Activated T-cell treated with anti-CD3 and anti-CD28 coated beads for 24 hours (primary cell): ENCODE results near the gene SEC62.
"Not testable (repeated sequence)": the region's sequence is repeated elsewhere in the genome, so short reads cannot be mapped to it uniquely, and the experiment has no call there.

Experiments used
- DNase-seq: peaks from one replicate; pipeline ENCODE4 v3.0.0-alpha.2; 2020; ENCODE audit warnings: low read depth

The SEC62 gene

DNA sequence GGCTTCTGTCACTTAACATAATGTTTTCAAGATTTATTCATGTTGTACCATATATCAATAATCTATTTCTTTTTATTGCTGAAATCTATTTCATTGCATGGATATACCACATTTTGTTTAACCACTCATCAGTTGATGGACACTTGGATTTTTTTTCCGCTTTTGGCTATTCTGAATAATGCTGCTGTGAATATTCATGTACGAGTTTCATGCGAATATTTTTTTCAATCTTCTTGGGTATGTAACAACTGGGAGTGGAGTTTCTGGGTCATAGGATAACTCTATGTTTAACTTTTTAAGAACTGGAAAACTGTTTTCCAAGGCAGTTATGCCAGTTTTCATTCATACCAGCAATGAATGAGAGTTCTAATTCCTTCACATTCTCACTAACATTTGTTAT is 49.5 kb downstream of the SEC62 start:
- no peak for DNase-seq

DNA sequence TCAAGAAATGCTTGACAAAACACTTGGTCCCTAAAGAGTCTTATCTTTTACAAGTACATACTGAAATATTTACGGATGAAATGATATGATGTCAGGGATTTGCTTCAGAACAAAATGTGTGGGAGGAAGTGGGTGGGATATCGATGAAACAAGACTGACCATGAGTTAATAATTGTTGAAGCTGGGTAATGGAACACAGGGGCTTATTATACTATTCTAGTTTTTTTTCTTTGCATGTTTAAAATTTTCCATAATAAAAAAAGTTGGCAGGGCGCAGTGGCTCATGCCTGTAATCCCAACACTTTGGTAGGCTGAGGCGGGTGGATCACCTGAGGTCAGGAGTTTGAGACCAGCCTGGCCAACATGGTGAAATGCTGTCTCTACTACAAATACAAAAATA is 52.7 kb downstream of the SEC62 start:
- DNase-seq, result not testable (repeated sequence)

DNA sequence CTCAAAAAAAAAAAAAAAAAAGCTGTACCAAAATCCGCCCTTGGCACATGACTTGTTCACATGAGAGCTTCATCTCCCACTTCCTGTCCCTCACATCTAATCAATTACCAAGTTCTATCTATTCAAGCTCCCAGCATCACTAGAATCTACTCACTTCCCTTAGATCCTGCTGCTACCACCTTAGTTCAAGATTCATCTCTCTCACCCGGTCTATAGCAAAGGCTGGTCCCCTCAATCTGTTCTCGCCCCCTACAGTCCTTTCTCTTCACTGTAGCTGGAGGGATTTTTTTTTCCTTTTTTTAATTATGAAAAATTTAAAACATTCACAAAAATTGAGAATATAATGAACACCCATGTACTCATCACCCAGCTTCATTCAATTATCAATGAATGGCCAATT is 54.5 kb downstream of the SEC62 start:
- DNase-seq, result no peak

DNA sequence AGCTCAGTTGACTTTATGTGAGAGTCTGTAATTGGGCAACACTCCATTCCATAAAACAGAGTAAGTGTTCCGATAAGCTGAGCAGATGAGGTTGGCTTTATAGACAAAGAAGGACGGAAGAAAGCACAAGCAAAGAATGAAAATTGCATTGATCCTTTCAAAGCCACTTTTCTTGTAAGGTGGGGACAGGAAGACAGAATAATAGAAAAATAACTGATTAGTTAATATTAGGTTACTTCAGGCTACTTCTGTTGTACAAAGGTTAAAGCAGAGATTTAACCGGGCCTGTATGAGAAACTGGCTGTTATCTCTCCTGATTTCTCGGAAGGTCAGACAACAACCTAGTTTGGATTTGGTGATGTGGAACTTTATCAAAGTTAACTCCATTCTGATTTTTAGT is 55.7 kb downstream of the SEC62 start:
- no peak for DNase-seq

DNA sequence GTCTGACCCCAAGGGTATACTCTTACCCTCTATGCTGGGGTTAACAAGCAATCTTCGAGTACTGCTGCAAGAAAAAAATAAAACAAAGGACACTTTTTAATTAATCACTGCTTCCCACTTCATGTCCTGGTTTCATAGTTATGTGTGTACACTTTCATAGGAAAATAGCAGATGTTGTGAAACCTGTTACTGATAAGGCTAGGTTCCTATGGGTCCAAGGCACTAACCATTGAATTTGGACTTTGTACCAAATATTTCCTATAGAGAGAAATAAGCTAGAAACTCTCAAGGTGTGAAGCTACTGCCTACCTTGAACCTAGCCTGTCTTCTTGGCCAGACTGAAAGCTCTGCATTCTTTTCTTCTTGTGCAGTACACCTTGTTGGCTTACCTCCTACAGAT is 56.6 kb downstream of the SEC62 start:
- DNase-seq, result no peak

DNA sequence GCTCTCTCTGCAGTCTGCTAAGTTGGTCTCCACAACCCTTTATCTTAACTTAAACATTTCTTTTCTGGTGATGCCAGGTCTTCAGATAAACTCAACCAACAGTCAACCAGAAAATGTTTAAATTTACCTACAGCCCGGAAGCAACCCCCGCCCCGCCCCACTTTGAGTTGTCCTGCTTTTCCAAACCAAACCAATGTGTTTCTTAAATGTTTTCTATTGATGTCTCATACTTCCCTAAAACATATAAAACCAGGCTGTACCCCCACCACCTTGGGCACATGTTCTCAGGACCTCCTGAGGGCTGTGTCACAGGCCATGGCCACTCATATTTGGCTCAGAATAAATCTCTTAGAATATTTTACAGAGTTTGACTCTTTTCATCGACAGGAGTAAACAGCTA is 58.0 kb downstream of the SEC62 start:
- no peak for DNase-seq

DNA sequence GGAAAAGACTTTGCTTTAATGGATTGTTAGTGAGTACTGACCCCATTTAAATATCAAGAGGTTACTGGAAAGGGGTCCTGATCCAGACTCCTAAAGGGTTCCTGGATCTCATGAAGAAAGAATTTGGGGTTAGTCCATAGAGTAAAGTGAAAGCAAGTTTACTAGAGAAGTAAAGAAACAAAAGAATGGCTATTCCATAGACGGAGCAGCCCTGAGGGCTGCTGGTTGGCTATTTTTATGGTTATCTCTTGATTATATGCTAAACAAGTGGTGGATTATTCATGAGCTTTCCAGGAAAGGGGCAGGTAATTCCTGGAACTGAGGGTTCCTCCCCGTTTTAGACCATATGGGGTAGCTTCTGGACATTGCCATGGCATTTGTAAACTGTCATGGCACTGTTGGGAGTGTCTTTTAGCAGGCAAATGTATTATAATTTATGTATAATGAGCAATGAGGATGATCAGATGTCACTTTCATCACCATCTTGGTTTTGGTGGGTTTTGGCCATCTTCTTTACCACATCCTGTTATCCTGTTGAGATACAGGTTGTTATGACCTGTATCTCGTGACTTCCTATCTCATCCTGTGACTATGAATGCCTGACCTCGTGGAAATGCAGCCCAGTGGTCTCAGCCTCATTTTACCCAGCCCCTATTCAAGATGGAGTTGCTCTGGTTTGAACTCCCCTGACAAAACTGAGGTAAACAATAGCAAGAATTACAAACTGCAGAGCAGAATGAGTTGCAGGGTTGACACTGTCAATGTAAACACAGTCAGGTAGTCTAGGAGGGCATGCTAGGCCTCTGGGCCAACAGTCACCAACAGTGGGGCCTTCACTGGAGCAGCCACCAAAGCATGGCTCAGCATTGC is 60.9 kb downstream of the SEC62 start:
- no peak for DNase-seq

DNA sequence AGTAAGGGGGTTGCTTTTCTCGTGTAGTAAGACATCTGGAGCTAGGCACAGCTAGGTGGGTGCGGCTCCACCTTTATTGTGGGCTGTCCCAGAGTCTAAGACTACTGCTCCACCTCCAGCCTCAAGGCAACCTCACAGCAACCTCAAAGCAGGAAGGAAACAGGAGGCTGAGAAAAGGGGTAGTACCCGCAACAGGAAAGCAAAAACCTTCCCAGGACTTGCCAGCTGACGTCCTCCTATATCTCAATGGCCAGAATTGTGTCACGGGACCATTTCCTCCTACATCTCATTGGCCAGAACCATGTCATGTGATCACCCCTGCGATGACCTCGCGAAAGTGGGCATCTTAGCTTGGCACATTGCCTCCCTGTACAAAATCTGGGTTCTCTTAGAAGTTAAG is 66.9 kb downstream of the SEC62 start:
- no peak for DNase-seq

DNA sequence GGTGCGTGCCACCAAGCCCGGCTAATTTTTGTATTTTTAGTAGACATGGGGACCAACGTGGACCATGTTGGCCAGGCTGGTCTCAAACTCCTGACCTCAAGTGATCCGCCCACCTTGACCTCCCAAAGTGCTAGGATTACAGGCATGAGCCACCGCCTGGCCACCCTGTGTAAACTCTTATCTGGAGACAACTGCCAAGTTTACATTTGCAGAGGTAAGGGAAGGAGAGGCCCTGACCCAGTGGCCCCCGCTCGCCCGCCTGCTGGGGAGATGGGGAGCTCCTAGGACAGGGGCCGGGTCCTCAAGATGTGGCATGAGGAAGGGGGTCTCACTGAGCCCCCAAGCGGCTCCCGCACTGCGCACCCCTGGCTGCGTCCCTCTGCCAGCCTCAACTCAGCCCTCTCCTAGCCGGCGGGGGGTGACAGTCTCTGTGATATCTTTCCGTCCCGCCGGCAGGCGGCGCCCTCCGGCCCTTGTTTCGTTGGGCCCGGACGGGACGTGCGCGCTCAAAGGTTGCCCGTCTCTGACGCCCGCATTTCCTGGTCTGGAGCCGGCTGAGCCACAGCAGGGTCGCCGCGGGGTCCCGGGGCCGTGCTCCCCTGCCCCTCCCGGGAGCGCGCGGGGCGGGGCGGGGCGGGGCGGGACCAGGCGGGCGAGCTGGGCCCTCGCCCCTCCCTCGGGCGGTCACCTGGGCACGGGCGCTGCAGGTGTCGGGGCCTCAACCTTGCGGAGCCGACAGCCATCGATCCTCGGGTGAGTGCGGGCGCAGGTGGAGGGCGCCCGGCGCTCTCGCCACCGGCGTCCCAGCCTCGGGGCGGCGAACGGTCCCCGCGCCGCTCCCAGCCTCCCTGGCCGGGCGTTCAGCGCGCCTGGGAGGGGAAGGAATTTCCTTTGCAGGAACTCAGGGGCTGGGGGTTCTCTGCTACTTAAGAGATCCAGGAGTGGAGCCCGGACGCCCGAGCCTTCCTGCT is 71.1 kb downstream of the SEC62 start, which contains the start of gene GPR160:
Gene GPR160, plus strand, starts transcription at position 533 of the 971 bp plus-strand sequence. CDS start 45,978 bp downstream, outside the sequence.
- DNase-seq, result peak; percentile 72

DNA sequence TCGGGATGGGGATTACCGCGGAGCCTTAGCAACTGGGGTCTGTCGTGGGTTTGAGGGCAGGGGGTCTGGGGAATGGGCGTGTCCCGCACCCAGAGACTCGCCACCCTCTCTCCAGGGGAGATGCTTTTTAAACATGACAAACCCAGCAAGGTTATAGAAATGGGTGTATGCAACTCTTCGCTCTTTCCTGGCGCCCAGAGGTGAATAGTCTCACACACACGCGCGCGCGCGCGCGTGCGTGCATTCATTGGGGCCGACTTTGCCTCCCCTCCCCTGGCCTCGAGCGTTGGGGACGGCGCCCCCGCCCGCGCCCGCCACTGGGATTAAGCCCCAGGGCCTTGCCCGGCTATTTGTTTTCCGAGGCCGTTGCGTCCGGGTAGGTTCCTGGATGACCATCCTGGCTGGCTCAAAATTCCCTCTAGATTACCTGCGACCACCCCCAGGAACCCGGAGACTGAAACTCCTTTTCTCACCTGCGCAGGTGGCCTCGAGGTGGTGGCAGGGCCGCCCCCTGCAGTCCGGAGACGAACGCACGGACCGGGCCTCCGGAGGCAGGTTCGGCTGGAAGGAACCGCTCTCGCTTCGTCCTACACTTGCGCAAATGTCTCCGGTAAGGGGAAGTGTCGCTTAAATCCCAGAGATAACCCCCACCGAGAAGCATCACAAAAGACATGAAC is 72.0 kb downstream of the SEC62 start:
- DNase-seq, result no peak

DNA sequence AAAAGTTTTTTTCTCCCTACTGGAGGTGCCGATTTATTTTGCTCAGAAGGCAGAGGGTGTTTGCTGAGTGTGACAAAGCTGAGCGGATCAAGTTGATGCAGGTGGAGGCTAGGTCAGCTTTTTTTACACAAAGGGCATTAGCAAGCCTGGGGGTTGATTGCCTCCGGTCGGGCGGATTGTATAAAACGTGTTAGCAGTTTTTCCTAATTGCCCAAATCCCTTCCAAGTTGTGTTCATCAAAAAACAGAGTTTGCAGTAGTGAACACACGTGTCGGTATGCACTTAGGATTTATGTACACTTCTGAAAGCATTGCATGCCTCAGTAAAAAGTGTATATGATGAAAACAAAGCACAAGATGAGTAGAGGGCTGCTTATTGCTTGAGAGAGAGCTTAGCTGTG is 73.8 kb downstream of the SEC62 start:
- no peak for DNase-seq

DNA sequence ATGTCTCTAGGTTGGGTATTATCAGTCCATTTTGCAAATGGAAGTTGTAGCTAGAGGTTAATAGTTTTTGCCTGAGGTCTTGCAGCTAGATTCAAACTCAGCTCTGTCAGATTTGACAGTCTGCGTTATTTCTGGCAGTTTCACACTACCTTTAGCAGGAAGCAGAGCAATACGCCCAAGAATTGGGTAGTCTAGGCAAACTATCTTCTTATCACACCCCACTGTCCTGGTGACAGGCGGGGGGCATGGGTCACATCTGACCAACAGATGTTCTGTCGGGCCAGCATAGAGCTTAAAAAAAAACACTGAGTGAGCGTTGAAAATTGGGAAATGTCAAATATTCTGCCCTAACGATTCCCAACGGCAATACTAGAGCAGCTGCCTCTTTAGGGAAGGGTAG is 76.9 kb downstream of the SEC62 start:
- no peak for DNase-seq

DNA sequence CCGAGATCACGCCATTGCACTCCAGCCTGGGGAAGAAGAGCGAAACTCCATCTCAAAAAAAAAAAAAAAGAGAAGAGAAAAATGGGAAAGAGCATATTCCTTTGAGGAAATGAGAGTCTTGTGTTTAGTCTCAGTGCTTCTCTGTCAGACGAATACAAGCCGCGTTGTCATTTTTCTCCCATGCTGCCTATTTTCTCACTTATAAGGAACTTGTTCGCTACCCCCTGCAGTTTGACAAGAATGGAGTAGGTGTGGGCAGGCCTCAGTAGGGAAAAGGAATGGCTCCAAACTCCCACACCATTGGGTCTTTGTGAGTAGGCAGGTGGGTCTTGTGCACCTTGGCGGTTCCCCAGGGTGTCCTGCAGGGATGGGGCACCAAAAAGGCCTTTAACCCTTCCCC is 77.7 kb downstream of the SEC62 start:
- no peak for DNase-seq

DNA sequence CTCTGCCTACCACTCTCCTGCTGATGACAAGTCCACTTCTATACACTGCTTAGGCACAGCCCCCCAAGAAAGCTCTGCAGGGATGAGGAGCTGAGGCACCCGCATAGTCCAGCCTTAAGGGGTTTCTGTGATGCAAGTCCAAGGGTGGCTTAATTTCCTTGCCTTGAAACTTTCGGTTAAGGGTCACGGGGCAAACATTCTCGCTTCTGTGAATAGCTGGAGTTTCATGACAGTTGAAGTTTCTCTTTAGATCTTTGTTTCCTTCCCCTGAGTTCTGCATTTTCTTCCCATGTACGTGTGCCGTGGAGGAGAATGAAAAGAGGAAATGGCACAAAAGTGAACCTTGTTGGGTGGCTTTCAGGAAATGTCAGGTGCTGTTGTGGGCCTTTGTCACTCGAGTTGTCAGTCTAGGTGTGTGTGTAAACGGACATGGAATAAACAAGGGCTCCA is 78.2 kb downstream of the SEC62 start:
- no peak for DNase-seq

DNA sequence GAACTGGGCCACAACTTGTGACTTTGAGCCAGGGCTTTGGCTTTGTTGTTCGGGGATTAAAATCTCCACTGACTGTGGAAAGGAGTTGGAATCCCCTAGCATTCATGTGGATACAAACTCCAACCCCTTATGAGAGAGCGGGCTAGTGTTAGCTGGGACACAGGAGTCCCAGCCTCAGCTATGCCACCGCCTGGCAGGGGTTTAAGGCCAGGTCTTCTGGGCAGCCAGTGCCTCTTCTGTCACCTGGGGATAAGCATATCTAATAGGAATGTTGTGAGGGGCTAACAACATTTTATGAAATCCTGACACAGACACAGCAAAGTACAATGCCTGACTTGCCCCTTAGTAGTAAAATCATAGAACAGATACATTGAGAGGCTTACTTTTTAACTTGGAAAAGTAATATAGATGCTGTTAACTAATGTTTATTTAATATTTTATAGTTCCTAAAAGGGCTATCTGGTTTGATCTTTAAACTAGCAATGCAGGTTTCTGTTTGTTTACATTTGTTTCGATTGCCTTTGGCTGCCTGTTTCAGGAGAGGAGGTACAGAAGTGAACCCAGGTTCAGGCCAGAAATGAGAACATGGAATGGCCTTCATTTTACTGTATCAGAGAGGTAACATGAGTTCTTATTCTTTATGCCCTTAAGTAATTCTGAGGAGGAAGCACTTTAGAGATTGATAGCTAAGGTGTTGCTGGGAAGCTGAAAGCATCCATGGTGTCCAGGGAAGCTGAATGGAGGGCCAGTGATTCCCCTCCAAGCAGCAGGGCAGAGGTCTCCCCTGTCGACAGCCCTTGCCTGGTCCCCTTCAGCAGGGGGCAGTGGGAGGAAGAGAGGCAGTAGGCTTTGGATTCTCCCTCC is 79.9 kb downstream of the SEC62 start:
- no peak for DNase-seq

DNA sequence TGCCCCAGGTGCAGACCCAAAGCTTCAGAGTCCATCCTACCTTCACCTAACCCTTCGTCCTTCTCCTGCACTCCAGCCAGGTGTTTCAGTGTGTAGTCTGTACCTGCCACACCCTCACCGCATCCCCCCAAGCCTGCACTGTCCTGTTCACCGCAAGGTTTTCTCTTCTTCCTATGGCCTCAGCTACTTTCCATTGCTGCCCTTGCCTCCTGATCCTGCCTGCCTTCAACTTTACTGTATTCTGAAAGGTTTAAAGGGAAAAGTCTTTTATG is 80.5 kb downstream of the SEC62 start:
- DNase-seq, result no peak
